Measurements from ENCODE around the gene PGAP2. TPM values are rescaled to one million over a fixed set of nuclear protein-coding genes. Genes with fewer than 3 reads are reported as not detected.

The PGAP2 gene
- total and polyA plus RNA-seq, 10 of the 15 experiments (the other 5 are each of a cell fraction or from before 2014, with no cell fraction given) = 12.3 to 37.4 (median 31.9) TPM

GRCh38 chr11:3835751-3836150 lies 27.4 kb downstream of the PGAP2 start:
- Histone ChIP-seq H3K9ac (ENCODE audit: control insufficient read depth, insufficient read depth, low read length) (no peak overlapping the region), H4K20me1 (ENCODE audit: control insufficient read depth, insufficient read depth) (no peaks in the 10 kb centered on the region; the same call in 1 of the 2 replicates), H3K27ac (ENCODE audit: control insufficient read depth, insufficient read depth) (peak overlapping the region; percentile 50), H3K79me2 (ENCODE audit: control insufficient read depth, insufficient read depth, low read length) (peaks cover 97% of the 10 kb centered on the region), H2AFZ (ENCODE audit: control insufficient read depth, low read depth, low read length) (no peak overlapping the region), H3K9me3 (replicated peaks; ENCODE audit: control insufficient read depth, insufficient read depth, low read length) (no peaks in the 10 kb centered on the region), H3K36me3 (ENCODE audit: control insufficient read depth in 2 of 2, insufficient read depth in 2 of 2, low read length in 1 of 2) (peaks cover 9 to 19% of the 10 kb centered on the region in 2 experiments; a peak in 3 of 4 replicates), H3K4me3 (peak overlapping the region; percentile 37), H3K4me1 (ENCODE audit: control insufficient read depth, insufficient read depth, low read length) (peaks cover 40% of the 10 kb centered on the region), H3K4me2 (ENCODE audit: control insufficient read depth, insufficient read depth) (peak overlapping the region; percentile 32), H3K27me3 (replicated peaks in 1 of 2; ENCODE audit: control insufficient read depth in 2 of 2, insufficient read depth in 2 of 2, low read length in 1 of 2) (no peaks in the 10 kb centered on the region)
- ChIA-PET SMC1A (ENCODE audit: uncharacterized antibody, unreplicated experiment) (interaction anchor here (1.0 to 12.4 kb wide), 9 partner anchors 10 to 221 kb away, joined by 3 to 188 read pairs (median 4); partner anchors contain the start of genes PGAP2 and STIM1), POLR2A (interaction anchor here (0.7 to 12.0 kb wide), 8 partner anchors 10 to 233 kb away, joined by 3 to 242 read pairs (median 3); partner anchors contain the start of gene STIM1), CTCF (interaction anchor here (1.0 to 39.6 kb wide), 8 partner anchors 8 to 237 kb away, joined by 3 to 1047 read pairs (median 6); partner anchors contain the start of genes PGAP2 and STIM1), RAD21 (ENCODE audit: unreplicated experiment) (interaction anchor here (0.8 to 12.7 kb wide), 4 partner anchors 10 to 237 kb away, joined by 3 to 304 read pairs (median 20); partner anchors contain the start of gene STIM1)
- in situ Hi-C loops (cut with MboI) (loop anchor here (25.0 kb wide), 1 partner anchor 552 kb away; the partner anchor contains the start of gene TRIM21), intact Hi-C loops (cut with micrococcal nuclease; ENCODE audit: unreplicated experiment) (no loop called here)
- FAIRE-seq (no peak), ATAC-seq (no peak), DNase-seq (ENCODE audit: low read depth, low spot score) (no peak)
- WGBS (ENCODE audit: insufficient coverage, insufficient replicate concordance, low lambda C conversion rate, missing lambda C conversion rate) = 51% methylated on average over 4 of the region's 4 CpGs
- no TSS peak for BruUV-seq (replicated peaks)
- TF ChIP-seq, protein P1, sequence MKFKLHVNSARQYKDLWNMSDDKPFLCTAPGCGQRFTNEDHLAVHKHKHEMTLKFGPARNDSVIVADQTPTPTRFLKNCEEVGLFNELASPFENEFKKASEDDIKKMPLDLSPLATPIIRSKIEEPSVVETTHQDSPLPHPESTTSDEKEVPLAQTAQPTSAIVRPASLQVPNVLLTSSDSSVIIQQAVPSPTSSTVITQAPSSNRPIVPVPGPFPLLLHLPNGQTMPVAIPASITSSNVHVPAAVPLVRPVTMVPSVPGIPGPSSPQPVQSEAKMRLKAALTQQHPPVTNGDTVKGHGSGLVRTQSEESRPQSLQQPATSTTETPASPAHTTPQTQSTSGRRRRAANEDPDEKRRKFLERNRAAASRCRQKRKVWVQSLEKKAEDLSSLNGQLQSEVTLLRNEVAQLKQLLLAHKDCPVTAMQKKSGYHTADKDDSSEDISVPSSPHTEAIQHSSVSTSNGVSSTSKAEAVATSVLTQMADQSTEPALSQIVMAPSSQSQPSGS (IDR thresholded peaks at IDR 0.05; ENCODE audit: low read length) = no peak
- TF ChIP-seq SMARCA5 (IDR thresholded peaks at IDR 0.05) (no peak), NFYB (IDR thresholded peaks at IDR 0.05; ENCODE audit: insufficient read depth, low read depth, low read length) (no peak), RFX5 (IDR thresholded peaks at IDR 0.05; ENCODE audit: low read depth, low read length) (no peak), KLF5 (IDR thresholded peaks at IDR 0.05; ENCODE audit: partially characterized antibody) (no peak), SMC3 (IDR thresholded peaks at IDR 0.05; ENCODE audit: borderline replicate concordance, low read length) (no peak), BRCA1 (IDR thresholded peaks at IDR 0.05; ENCODE audit: low read depth, low read length) (no peak), HDAC6 (IDR thresholded peaks at IDR 0.05; ENCODE audit: unreplicated experiment) (no peak), FOXM1 (IDR thresholded peaks at IDR 0.05; ENCODE audit: low read depth, low read length) (no peak), E2F4 (IDR thresholded peaks at IDR 0.05; ENCODE audit: low read depth, low read length) (no peak), YBX1 (IDR thresholded peaks at IDR 0.05) (no peak), RAD51 (IDR thresholded peaks at IDR 0.05) (no peak), PBX3 (IDR thresholded peaks at IDR 0.05; ENCODE audit: insufficient replicate concordance, low read depth, low read length) (no peak), ETV6 (conservative IDR thresholded peaks at IDR 0.05 in 1 of 2, IDR thresholded peaks at IDR 0.05 in 1 of 2; ENCODE audit: borderline replicate concordance in 1 of 2, low read depth in 1 of 2) (no peak)
- TF ChIP-seq, protein P2, sequence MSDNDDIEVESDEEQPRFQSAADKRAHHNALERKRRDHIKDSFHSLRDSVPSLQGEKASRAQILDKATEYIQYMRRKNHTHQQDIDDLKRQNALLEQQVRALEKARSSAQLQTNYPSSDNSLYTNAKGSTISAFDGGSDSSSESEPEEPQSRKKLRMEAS (IDR thresholded peaks at IDR 0.05; ENCODE audit: low read depth, low read length) = no peak
- TF ChIP-seq, protein P3, sequence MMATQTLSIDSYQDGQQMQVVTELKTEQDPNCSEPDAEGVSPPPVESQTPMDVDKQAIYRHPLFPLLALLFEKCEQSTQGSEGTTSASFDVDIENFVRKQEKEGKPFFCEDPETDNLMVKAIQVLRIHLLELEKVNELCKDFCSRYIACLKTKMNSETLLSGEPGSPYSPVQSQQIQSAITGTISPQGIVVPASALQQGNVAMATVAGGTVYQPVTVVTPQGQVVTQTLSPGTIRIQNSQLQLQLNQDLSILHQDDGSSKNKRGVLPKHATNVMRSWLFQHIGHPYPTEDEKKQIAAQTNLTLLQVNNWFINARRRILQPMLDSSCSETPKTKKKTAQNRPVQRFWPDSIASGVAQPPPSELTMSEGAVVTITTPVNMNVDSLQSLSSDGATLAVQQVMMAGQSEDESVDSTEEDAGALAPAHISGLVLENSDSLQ (IDR thresholded peaks at IDR 0.05) = no peak

All from GM12878 (cell line).